Prostate gland (tissue), 2 donors: ENCODE data around the gene COL9A3. TPM values are rescaled to one million over a fixed set of nuclear protein-coding genes. Genes with fewer than 3 reads are reported as not detected.

Source experiments
- DNase-seq: peaks from one replicate; pipeline ENCODE4 v3.0.0-alpha.2; 2019; ENCODE audit warnings: low spot score
- H3K27ac ChIP-seq, 2 donors: fragments of 200-600 bp; sonication (generic); 2 replicates each; pipeline ENCODE4 v1.5.1; 2017 to 2019
- H3K27me3 ChIP-seq: fragments of 200-600 bp; sonication (generic); replicated peaks from 2 replicates; pipeline ENCODE4 v1.5.1; 2019; ENCODE audit not compliant: insufficient read depth
- H3K36me3 ChIP-seq, 2 donors: fragments of 200-600 bp; sonication (generic); 1 replicate in 1 of 2; 2 replicates in 1 of 2; pipeline versions ENCODE4 v1.5.1 to v1.8.1; 2017 to 2019
- H3K4me1 ChIP-seq: fragments of 200-600 bp; sonication (generic); replicated peaks from 2 replicates; pipeline ENCODE4 v1.5.1; 2019
- H3K4me3 ChIP-seq, 2 donors: fragments of 200-600 bp; sonication (generic); 2 replicates each; pipeline ENCODE4 v1.5.1; 2017 to 2019
- H3K9me3 ChIP-seq: fragments of 200-600 bp; sonication (generic); 2 replicates; pipeline ENCODE4 v1.5.1; 2017
- CTCF ChIP-seq, 4 experiments: fragments of 200-600 bp in 2 of 4; fragments of 450-650 bp in 2 of 4; sonication (generic) in 2 of 4; IDR thresholded peaks; 1 replicate in 3 of 4; 2 replicates in 1 of 4; pipeline ENCODE4 v1.5.1; 2016 to 2019; ENCODE audit warnings: antibody characterized with exemption in 4 of 4, mild to moderate bottlenecking in 2 of 4, moderate library complexity in 2 of 4
- POLR2A ChIP-seq: fragments of 450-650 bp; IDR thresholded peaks from one replicate; pipeline ENCODE4 v1.6.1; 2016; ENCODE audit warnings: antibody characterized with exemption, mild to moderate bottlenecking
- POLR2AphosphoS5 ChIP-seq: sonication (generic); formaldehyde crosslinking; IDR thresholded peaks from one replicate; pipeline ENCODE4 v1.6.1; 2017; ENCODE audit warnings: antibody characterized with exemption
- WGBS: methylation state at CpG from one replicate; pipeline ENCODE4 v1.1.5; 2018; 5-methylcytosine and 5-hydroxymethylcytosine counted together
- intact Hi-C: fragments of 100-400 bp; cut with DNase I; formaldehyde crosslinking; loops from one replicate; pipeline ENCODE4 v1.14.2; 2022
- total RNA-seq, 2 donors: library from RNA; depleted of rRNA; stranded (reverse); fragments of >200 nt; gene quantifications; one replicate each; pipeline ENCODE4 v1.1.0, GENCODE V29; 2016

Gene COL9A3
- total RNA-seq, 2 donors from 2014 or later = 5.8 to 6.5 TPM

- no peak for DNase-seq
- 47% methylated on average over 45 of the region's 45 CpGs for WGBS
- Histone ChIP-seq H3K36me3 (no peaks in the 10 kb centered on the region), H3K27ac (no peak overlapping the region), H3K4me3 (no peak overlapping the region), H3K9me3 (no peaks in the 10 kb centered on the region), H3K27me3 (no peaks in the 10 kb centered on the region), H3K4me1 (no peaks in the 10 kb centered on the region)
- TF ChIP-seq POLR2A (no peak), CTCF (IDR thresholded peaks at IDR 0.05) (no peak), POLR2AphosphoS5 (no peak)
- intact Hi-C loops = no loop called here
Observed at GRCh38 chr20:62840244-62841197, 23.7 kb downstream of the COL9A3 start.

DNA sequence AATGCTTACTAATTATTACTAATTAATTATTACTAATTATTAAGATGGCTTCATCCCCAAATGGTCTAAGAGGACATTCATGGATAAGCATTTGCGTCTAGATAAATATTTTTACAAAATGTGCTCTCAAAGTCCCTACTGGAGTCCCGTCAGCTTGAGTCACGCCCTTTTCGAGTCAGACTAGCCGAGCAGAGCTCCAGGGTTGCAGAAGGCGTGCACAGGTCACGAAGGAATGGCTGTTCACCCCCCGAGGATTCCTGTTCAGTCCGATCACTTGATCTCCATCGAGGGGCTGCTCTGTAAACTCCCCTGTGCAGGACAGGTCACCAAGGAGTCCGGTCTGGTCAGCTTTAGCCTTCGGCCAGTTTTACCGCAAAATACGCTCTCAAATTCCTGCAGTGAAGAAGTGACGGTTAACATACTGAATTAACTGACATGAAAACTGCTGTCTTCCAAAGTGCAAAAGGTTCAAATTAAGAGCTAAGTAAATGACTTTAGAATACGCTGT lies 24.9 kb downstream of the COL9A3 start:
- WGBS = 83% methylated on average over 16 of the region's 16 CpGs
- Histone ChIP-seq H3K36me3 (no peaks in the 10 kb centered on the region), H3K4me3 (no peak overlapping the region), H3K4me1 (no peaks in the 10 kb centered on the region), H3K27me3 (no peaks in the 10 kb centered on the region), H3K9me3 (no peaks in the 10 kb centered on the region), H3K27ac (no peak overlapping the region)
- intact Hi-C loops = no loop called here
- TF ChIP-seq POLR2A (no peak), POLR2AphosphoS5 (no peak), CTCF (IDR thresholded peaks at IDR 0.05) (no peak)
- DNase-seq = no peak

GRCh38 chr20:62843656-62844055 lies 26.8 kb downstream of the COL9A3 start:
- no peak overlapping the region for H3K27ac ChIP-seq
- H3K27me3 ChIP-seq = no peaks in the 10 kb centered on the region
- H3K9me3 ChIP-seq = no peaks in the 10 kb centered on the region
- TF ChIP-seq POLR2A (no peak), POLR2AphosphoS5 (no peak), CTCF (IDR thresholded peaks at IDR 0.05) (no peak)
- no peak for DNase-seq
- intact Hi-C loops = no loop called here
- no peaks in the 10 kb centered on the region for H3K36me3 ChIP-seq
- no peak overlapping the region for H3K4me3 ChIP-seq
- WGBS = 94% methylated on average over 10 of the region's 10 CpGs
- no peaks in the 10 kb centered on the region for H3K4me1 ChIP-seq

DNA sequence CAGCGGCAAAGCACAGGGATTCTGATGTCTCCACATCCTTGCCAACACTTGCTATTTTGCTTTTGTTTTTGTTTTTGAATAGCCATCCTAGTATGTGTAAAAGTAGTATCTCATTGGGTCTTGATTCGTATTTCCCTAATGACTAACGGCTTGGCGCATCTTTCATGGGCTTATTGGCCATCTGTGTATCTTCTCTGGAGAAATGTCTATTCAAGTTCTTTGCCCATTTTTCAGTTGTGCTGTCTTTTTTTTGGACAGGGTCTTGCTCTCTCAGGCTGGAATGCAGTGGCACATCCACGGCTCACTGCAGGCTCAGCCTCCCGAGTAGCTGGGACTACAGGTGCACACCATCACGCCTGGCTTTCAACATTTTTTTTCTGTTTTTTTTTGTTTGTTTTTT lies 27.3 kb downstream of the COL9A3 start:
- H3K4me3 ChIP-seq = no peak overlapping the region
- H3K27me3 ChIP-seq = no peaks in the 10 kb centered on the region
- no peak for TF ChIP-seq POLR2AphosphoS5
- TF ChIP-seq CTCF (IDR thresholded peaks at IDR 0.05) = no peak
- no peak for TF ChIP-seq POLR2A
- WGBS = 96% methylated on average over 7 of the region's 7 CpGs
- H3K36me3 ChIP-seq = no peaks in the 10 kb centered on the region
- H3K27ac ChIP-seq = no peak overlapping the region
- H3K4me1 ChIP-seq = no peaks in the 10 kb centered on the region
- no peak for DNase-seq
- intact Hi-C loops = no loop called here
- no peaks in the 10 kb centered on the region for H3K9me3 ChIP-seq
